Fibroblast of gingiva (primary cell): ENCODE measurements around the gene APOA4.
A peak's percentile ranks its signal among the peaks of the same experiment; 100 is the strongest.

Experiments used
- DNase-seq: peaks from one replicate; pipeline ENCODE4 v3.0.0-alpha.2; 2011; ENCODE audit warnings: low read depth

Gene APOA4

DNA sequence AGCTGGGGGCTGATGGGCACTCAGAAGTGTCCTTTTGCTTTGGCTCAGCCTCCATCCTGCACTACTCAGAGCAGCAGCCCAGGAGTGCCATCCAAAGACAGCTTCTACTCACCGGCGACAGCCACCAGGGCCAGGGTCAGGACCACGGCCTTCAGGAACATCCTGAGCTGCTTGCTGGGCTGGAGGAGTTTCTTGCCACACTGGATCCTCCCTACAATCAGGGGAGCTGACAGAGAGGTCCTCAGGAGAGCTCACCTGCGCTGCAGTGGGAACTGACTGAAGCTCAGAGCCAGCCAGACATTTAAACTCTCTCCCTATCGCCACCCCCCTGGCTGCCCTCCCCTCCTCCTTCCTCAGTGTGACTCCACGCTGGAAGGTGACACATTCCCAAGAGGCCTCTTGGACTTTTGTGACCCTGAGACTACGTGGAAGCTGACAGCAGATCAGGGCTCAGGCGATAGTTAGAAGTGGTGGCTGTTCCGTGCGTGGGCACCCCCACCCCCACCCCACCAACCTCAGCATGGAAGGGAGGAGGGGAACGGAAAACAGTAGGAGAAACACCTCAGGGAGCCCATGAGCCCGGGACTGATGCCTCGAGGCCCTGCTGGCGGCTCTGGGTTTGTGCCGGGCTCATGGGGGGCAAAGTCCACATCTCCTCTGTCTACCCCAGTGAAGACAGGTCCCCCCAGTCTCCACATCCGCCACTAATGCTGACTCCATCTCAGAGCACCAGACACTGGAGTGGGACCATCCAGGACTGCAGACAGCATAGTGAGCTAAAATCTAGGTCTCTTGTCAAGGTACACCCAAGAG is at the start of gene APOA4:
TSS of gene APOA4 (minus strand) at position 274 of the 813 bp plus-strand sequence. CDS start at position 161, 113 bp downstream.
- no peak for DNase-seq

DNA sequence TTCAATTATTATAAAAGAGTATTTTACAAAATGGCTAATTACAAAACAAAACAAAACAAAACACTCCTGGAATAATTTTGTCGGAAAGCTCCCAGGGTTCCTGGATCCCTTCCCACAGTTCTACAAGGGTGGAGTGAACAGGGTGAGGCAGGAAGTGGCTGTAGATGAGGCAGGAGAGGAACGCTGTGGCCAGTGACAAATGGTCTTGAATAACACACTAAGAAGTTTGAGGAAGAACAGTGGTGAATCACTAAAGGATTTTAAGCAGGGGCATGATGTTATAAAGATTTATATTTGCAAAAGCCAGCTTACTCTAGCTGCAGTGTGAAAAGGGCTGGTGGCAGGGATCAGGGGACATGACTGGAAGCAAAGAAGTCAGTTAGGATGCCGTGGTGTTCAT is 48.1 kb upstream of the APOA4 start:
- peak; percentile 56 for DNase-seq

DNA sequence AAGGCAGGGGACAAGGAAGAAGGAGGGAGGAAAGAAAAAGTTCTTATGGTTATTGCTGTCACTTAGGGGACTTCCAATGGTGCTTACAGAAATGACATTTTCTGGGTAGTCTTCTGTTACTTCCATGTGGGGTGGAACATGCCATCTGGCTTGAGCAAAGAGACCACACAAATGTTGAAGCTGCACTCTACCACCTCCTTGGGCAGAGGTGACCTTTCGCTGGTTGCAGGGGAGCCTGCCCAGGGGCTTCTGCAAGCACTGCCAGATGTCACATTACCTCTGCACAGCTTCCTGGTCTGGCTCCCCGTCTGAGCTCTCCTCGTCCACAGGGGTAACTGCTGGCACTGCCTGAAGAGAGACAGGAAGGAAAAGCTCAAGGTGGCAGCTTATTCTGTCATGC is 47.0 kb upstream of the APOA4 start:
- DNase-seq = no peak

DNA sequence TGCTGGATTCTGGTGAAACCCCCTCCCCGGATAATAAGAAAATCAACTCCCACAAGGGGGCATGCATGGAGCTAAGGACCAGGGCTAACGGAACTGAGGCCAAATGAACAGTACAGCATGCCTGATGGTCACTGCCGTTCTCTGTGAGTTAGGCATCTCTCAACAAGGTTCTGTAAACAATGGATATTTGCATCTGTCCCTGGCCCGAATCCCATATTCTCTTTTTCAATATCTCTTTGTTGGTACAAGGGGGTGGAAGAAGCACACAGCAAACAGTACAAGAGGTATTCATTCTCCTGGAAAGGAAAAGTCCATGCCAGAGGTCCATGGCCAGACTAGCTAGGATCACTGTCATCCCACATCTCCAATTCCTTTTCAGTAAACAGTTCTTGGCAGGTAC is 46.5 kb upstream of the APOA4 start:
- DNase-seq = no peak

DNA sequence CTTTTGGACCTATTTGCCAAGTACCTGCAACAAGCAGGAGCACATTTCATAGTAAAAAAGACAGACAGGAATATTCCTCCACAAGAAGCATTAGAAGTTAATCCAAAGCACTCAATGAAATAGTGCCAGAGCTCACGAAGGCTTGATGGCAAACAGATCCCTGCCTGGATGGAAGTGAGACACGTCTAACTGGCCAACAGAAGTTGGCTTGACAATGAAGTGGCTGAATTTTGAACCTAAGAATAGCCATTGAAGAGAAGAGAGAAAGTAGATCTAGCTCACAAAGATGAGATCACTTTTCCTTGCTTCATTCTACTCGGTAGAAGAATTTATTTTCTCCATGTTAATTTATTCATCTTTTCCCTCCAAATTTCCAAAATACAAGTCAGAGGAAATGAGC is 45.0 kb upstream of the APOA4 start:
- no peak for DNase-seq

DNA sequence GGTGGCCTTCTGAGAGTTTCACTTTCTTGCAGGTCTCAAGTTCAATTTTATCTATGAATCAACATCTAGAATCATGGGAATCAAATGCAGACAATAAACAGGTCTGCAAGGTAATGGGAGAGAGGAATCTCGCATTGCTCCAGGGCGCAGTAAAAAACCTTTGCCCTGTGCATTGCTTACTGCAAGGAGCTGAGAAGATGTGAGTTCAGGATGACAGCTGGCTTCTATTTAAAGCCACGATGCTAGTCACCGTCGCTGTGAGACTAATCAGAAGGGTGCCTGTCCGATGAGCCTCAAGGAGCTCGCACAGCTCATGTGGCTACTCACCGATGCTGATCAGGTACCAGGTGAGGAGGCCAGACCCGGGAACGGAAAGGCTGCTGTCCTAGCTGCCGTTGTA is 44.5 kb upstream of the APOA4 start:
- no peak for DNase-seq

DNA sequence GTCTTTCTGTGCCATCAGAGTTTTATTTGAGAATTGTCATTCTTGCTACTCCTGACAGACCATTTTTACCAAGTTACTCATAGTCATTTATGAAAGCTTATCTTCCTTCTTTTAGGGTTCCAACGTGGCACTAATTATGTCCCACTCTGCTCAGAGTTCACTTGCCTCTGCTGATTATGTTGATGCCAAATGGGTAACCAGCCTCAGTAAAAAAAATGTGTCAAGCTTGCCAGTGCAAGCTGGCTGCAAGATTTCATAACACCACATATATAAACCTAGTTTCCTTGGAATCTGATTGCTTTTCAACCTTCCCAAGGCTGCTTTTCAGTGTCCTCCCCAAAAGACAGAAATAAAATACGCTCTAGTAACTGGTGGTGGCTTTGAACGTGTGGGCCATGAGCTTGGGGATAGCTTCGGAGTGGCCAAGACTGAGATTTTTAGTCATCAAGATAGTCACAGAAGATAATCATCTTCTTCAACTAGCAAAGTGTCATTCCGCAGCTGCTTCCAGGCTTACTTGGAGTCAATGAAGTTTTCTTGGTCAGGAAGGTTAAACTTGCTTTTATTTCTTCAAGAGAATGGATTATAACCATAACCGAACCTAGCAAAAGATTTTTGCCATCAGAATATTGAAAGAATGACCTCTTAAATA is 43.8 kb upstream of the APOA4 start:
- DNase-seq = peak; percentile 90

DNA sequence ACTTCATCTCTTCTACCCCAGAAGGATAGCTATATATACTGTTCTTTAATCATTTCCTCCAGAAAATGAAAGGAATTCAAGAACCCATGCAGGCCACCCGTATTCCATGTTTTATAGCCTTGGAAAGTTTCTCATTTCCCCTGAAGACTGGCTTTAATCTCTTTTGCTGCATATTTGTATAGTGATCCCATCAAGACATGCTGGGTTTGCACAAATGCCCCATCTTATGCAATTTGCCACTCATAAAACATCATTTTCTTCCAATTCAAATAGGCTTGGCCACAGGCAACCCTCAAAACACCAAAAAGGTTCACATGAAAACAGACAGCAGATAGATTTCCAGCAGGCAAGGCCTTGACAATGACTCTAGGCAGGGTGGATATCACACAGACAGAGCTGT is 42.6 kb upstream of the APOA4 start:
- DNase-seq = peak; percentile 57

DNA sequence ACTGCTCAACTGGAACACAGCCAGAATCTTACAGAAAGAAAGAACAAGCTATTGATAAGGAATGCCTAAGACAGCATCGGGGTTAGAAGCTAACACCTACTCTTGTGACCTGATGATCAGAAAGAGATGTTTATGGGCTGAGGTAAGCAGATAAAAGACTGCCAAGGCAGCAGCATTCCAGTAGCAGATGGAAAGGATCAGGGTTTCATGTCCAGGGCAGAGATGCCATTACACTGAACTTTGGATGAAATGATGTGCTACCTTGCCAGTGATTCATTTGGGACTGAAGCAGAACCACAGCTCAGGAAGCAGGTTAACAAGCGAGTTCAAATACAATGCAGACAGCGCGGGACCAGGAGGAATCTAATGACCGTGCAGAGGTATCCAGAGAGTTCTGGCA is 41.4 kb upstream of the APOA4 start:
- peak; percentile 14 for DNase-seq

DNA sequence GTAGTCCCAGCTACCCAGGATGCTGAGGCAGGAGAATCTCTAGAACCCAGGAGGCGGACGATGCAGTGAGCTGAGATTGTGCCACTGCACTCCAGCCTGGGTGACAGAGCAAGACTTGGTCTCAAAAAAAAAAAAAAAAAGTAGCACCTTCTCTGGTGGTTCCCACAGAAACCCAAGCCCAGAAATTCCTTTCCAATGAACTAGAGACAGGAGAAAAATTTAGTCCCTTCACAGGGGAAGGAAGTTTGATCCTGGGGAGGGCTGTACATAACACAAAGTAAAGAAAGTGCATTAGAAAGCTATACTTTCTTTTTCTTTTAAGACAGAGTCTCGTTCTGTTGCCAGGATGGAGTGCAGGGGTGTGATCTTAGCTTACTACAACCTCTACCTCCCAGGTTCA is 39.8 kb upstream of the APOA4 start:
- no peak for DNase-seq

DNA sequence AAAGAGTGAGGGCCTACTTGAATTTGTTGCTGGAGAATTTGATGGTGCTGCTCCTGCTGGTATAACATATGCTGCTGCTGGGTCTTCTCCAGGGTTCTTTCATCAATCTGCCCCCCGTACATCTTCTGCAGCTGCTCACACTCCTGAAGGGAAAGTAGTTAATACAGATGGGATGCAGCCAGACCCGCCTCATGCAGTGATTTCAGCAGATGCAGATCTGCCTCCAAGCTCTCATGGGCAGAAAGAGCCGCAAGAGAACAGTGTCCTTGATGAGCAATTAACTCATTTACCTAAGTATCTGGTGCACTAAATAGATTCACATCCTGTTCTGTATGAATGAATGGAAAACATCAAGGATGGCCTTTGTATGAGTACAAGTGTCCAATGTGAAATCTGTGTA is 39.1 kb upstream of the APOA4 start:
- no peak for DNase-seq

DNA sequence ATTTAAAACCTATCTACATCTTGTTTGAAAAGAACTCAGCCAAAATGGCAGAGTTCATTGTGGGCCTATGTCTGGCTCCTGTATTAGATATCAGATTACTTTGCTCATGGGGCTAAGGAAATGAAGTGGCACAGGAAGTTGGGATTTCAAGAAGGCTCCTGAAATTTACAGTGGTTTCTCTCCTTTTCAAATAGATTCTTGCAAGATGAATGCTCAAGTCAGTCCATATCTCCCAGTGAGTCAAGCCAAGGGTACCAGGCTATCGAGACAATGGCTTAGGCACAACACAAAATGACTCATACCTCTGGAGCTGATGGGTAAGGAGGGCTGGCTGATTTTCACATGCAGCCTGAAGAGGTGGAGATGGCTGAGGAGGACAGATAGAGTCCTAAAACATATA is 38.4 kb upstream of the APOA4 start:
- no peak for DNase-seq

DNA sequence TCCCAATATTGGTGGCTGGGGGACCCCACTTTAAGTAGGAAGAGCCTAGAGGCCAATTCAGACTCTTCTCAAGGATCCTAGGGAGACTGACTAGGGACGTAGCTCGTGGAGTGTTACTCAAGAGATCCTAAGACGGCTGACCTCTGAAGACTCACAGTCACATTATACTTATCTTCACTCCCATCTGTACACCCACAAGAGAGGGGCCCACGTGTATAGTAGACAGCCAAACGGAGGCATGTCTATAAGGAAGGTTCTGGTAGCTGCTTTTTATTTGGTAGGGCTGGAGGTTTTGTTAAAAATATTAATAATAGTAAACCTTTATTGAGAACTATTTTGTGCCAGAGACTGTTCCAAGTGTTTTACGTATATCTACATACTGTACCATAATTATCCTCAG is 37.2 kb upstream of the APOA4 start:
- DNase-seq = no peak

DNA sequence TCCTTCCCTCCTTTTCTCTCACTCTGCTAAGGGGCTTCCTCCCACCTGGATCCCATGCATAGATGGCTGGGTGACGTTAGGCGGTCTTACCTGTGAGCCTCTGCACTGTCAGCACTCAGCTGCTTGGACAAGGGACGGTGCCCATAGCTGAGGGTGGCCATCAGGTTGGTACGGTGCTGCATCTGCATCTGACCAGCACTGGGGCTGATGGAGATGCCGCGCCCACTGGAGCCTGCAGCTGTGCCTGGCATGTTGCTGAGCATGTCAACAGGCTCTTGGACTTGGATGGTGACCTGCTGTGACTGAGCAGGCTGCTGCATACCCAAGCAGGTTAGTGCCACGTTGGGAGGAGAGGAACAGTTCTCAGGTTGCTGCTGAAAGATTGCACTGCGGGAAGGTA is 36.1 kb upstream of the APOA4 start:
- no peak for DNase-seq

DNA sequence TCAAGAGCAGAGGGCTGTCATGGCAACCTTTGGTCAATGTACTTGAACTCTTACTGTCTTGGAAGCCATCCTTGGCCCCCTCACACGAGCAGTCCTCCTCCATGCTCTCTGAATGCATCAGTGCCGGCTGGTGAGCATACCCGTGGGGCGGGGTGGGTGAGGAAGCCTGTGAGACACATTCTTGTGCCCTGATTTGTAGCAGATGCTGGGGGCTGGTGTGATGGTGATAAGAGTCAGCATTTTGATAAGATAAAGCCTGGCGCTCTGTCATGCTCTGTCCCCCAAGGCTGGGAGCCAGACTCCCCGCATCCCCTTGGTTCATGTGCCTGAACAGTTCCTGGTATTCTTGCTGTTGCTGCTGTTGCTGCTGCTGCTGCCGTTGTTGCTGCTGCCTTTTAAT is 34.8 kb upstream of the APOA4 start:
- no peak for DNase-seq

DNA sequence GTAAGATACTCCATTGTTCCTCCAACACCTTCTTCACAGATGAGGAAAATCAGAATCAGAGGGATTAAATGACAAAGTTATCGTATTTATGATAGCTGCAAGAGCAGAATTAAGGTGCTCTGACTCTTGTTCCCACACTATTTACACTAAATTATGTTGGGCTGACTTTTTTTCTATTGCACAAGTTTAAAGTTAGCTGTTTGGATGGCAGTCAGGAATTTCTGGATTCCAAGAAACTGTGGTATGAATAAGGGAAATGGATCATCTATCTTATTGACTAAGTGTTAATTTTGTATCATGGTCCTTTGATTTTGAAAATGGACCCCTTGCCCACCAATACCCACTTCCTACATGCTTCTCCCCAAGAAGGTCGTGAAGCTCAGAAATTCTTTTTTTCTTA is 34.2 kb upstream of the APOA4 start:
- DNase-seq = no peak

DNA sequence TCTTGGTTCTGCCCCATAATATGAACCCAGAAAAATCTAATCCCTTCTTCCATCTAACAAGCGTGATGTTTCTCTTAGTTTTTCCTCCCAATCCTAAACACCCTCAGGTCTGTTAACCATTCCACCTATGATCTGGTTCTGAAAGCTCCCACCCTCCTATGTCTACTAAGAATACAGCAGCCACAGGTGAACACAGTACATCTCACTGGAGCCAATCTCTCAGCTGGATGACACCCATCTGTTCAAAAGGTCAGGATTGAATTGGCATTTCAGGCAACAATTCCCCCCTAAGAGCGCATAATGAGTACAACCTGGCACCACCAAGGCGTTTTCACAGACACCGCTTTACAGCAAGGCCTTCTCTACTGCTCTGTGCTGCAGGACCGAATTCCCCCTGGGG is 33.3 kb upstream of the APOA4 start:
- no peak for DNase-seq

DNA sequence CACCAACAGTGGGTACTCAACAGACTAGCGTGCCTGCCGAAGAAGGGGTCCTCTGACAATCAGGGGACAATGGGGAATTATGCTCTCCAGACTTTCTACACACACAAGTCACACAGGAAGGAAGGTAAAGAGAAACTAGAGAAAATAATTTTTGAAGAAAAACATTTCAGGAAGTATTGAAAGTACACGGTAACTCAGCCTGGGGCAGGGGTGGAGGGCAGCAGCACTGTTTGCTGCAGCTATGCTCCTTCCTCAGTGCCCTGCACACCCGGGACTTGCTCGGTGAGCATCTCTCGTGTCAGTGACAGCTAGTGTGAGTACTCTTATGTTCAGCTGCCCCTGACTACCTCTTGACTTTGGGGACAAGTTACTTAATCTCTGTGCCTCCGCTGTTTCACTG is 32.3 kb upstream of the APOA4 start:
- no peak for DNase-seq

DNA sequence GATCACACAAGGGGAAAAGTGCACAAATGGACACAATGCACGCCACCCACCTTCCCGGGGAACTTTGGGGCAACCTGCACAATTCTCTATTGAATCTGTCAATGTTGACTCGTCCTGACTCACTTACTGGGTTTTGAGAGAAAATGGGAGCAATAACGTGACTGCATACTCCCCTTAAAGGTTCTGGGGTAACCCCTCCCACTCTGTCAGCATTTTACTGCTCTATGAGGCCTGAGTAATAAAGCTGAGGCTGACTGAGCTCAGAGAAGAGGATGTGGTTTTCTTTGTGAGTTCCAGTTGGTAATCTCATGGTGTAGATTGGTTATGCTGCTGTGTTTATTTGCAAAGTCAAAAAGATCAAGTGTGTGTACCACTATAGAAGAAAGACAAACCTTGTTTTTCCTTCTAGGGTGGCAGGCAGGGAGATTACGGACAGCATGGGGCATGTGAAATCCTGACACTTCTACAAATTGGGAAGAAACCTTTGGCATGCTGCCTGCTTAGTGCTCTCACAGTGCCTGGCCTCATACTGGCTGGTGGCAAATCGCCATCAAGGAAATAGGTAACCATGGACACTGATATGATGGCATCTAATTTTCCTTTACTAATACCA is 30.5 kb upstream of the APOA4 start:
- DNase-seq = peak; percentile 61

DNA sequence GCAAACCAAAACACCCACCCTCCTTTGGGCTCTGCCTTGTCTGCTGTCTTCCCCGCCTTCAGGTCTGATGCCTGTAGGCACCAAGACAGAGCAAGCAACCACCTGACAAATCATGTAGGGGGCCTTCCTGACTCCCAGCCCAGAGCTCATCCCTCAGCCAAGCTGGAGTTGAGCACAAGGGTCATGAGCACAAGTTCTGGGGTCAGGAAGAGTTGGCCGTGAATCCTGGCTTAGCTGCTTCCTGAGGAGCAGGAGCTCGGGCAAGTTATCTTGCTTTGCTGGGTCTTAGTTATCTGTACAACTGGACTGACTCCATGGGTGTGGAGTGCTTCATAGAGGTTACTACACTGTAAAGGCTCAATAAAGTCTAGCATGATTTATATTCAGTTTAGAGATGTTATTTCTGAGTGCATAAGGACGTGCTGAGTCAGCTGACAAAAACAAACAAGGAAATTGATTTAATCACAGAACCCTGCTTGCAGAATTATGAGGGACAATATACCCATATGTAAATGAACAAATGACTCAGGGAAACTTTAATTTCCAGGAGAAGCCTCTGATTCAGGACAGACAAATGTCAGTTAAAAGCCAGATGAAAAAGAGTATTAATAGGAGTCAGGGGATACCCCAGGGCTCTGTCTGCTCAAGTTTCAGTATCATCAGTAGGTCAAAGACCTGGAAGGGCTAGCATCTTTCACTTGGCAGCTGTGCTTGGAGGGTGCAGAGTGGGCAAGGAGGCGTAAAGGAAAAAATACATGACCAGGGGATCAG is 29.3 kb upstream of the APOA4 start:
- peak; percentile 22 for DNase-seq

DNA sequence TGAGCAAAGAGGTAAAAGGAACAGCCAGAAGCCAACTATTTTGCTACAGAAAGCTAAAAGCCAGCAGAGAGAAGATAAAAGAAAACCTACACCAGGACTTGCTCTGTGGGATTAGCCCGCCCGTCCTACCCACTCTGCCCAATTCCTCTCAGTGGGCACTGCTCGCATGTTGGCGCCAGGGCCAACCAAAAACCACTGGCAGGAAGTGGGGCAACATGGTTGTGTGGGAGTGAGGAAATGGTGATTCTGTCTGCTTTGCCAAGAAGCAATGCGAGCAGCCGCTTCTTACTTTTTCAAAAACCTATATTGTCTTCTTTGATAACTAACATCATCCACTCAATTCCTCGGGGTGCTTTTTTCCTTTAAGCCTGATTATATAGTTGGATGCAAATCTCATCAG is 28.5 kb upstream of the APOA4 start:
- DNase-seq = no peak

DNA sequence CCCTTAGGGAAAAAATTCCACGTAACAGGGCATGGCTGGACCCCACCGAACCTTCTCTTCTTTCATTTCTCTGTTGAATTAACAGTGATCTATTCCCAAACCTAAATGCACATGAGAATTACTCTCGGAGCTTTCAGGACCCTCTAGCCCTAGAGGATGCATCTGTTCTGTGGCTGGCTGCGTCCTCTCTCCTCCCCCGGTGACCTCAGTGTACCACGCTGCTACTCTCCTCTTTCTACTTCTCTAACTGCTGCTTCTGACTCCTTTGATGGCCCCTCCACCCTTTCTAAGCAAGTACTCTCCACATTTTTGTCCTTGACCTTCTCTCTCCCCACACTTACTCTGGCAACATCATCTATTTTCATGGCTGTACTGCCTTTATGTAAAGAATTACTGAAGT is 26.4 kb upstream of the APOA4 start:
- DNase-seq = no peak

DNA sequence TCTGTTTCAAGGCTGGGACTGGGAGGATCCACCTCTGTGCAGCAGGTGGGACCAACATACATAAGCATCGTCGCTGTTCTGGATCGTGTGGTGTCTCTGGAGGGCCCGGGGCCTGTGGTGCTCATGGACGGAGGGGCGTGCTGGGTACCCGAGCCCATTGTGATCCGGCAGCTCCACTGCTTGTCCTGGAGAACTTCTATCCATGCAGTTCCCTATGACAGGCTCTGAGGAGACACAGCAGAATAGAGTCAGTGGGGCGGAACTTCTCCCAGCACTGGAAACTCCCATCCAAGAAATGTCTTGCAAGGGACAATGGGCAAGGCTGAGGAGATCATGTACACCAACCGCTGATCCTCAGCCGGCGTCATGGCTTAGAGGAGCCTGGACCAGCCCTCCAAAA is 26.0 kb upstream of the APOA4 start:
- DNase-seq = no peak
